ENCODE results near the gene ASB2.

ASB2 gene

DNA sequence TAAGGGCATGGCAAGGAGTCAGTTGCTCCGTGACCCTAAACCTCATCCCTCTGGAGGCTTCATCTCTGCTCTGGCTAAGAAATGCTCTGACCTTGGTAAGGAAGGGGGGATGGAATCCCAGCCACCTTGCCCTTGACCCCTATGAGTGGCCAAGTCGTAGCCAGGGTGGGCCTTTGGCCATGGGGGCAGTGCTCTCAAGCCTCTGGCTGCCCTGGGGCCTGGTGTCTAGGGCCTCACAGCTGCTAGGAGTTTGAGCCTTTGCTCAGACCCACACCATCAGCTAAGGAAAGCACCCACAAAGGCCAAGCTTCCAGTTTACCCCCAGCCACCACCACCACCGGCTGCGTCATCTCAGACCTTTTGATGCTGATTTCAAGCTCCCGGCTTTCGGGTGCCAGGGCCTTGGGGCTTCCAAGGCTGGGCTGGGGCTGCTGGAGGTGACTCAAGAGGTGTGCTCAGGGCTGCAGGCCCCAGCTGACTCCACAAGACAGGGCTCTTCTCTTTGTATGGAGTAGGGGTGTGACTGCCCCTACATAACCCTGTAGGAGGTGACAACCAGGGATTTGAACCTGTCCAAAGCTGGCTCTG, 3.7 kb downstream of the ASB2 start:
- no peaks in the 10 kb centered on the region for H3K9me3 ChIP-seq (ENCODE audit: control insufficient read depth, low read length)
- no peak overlapping the region for H3K4me3 ChIP-seq (ENCODE audit: insufficient read depth, low read depth, low read length)
- H3K27me3 ChIP-seq (ENCODE audit: control insufficient read depth, insufficient read depth, low read length, poor library complexity, severe bottlenecking), result no peaks in the 10 kb centered on the region
- no peaks in the 10 kb centered on the region for H3K36me3 ChIP-seq (ENCODE audit: control insufficient read depth, insufficient read depth, low read length)
- H3K4me1 ChIP-seq (ENCODE audit: control insufficient read depth, insufficient read depth, low read length), result peaks cover 6% of the 10 kb centered on the region
- 89 to 94% methylated on average over 6 of the region's 6 CpGs for WGBS, 2 experiments
- no peak overlapping the region for H3K27ac ChIP-seq (ENCODE audit: insufficient read depth, low read depth, low read length, poor library complexity, severe bottlenecking)

DNA sequence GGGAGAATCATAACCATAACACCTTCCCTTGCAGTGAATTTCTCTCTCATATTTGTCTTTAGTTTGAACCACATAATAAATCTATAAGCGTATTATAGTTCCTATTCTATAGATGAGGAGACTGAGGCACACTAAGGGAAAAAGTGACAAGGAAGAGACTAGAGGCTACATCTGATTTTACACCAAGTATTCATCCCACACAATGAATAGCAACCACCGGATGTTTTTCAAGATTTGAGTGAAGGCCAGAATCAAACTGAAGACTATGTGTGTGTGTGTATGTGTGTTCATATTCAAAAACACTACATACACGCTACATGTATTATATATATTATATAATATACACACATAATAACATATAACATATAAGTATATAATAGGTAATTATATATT, 4.7 kb downstream of the ASB2 start:
- H3K9me3 ChIP-seq (ENCODE audit: control insufficient read depth, low read length), result no peaks in the 10 kb centered on the region
- H3K4me3 ChIP-seq (ENCODE audit: insufficient read depth, low read depth, low read length), result no peak overlapping the region
- H3K27ac ChIP-seq (ENCODE audit: insufficient read depth, low read depth, low read length, poor library complexity, severe bottlenecking), result no peak overlapping the region
- H3K36me3 ChIP-seq (ENCODE audit: control insufficient read depth, insufficient read depth, low read length), result no peaks in the 10 kb centered on the region
- no peaks in the 10 kb centered on the region for H3K27me3 ChIP-seq (ENCODE audit: control insufficient read depth, insufficient read depth, low read length, poor library complexity, severe bottlenecking)
- H3K4me1 ChIP-seq (ENCODE audit: control insufficient read depth, insufficient read depth, low read length), result peaks cover 4% of the 10 kb centered on the region
- WGBS, 2 experiments, result 100% methylated on average over 1 of the region's 3 CpGs; no CpG with 5 or more reads in 1 of the 2 experiments

- Histone ChIP-seq H3K4me3 (ENCODE audit: insufficient read depth, low read depth, low read length) (no peak overlapping the region), H3K36me3 (ENCODE audit: control insufficient read depth, insufficient read depth, low read length) (no peaks in the 10 kb centered on the region)
- 85 to 88% methylated on average over 15 of the region's 15 CpGs for whole genome bisulfite sequencing, 2 experiments
These were observed 5.3 kb downstream of the ASB2 start for GRCh38 chr14:93970965-93971634.

GRCh38 chr14:93970585-93970964, 5.8 kb downstream of the ASB2 start:
- H3K4me1 ChIP-seq (ENCODE audit: control insufficient read depth, insufficient read depth, low read length), result no peaks in the 10 kb centered on the region

More at GRCh38 chr14:93970965-93971634, 5.3 kb downstream of the ASB2 start:
- Histone ChIP-seq H3K4me1 (ENCODE audit: control insufficient read depth, insufficient read depth, low read length) (peaks cover under 1% of the 10 kb centered on the region), H3K27me3 (ENCODE audit: control insufficient read depth, insufficient read depth, low read length, poor library complexity, severe bottlenecking) (no peaks in the 10 kb centered on the region), H3K27ac (ENCODE audit: insufficient read depth, low read depth, low read length, poor library complexity, severe bottlenecking) (no peak overlapping the region), H3K9me3 (ENCODE audit: control insufficient read depth, low read length) (no peaks in the 10 kb centered on the region)

GRCh38 chr14:93969082-93969828, 7.1 kb downstream of the ASB2 start:
- Histone ChIP-seq H3K36me3 (ENCODE audit: control insufficient read depth, insufficient read depth, low read length) (no peaks in the 10 kb centered on the region), H3K9me3 (ENCODE audit: control insufficient read depth, low read length) (no peaks in the 10 kb centered on the region)
- 88 to 89% methylated on average over 12 of the region's 12 CpGs for WGBS, 2 experiments

More at GRCh38 chr14:93970585-93970964, 5.8 kb downstream of the ASB2 start:
- Histone ChIP-seq H3K9me3 (ENCODE audit: control insufficient read depth, low read length) (no peaks in the 10 kb centered on the region), H3K36me3 (ENCODE audit: control insufficient read depth, insufficient read depth, low read length) (no peaks in the 10 kb centered on the region), H3K4me3 (ENCODE audit: insufficient read depth, low read depth, low read length) (no peak overlapping the region), H3K27ac (ENCODE audit: insufficient read depth, low read depth, low read length, poor library complexity, severe bottlenecking) (no peak overlapping the region), H3K27me3 (ENCODE audit: control insufficient read depth, insufficient read depth, low read length, poor library complexity, severe bottlenecking) (no peaks in the 10 kb centered on the region)
- 71% methylated on average over 8 to 9 of the region's 9 CpGs for WGBS, 2 experiments

GRCh38 chr14:93967637-93968250, 8.6 kb downstream of the ASB2 start:
- H3K36me3 ChIP-seq (ENCODE audit: control insufficient read depth, insufficient read depth, low read length), result no peaks in the 10 kb centered on the region
- H3K9me3 ChIP-seq (ENCODE audit: control insufficient read depth, low read length), result no peaks in the 10 kb centered on the region
- no peaks in the 10 kb centered on the region for H3K27me3 ChIP-seq (ENCODE audit: control insufficient read depth, insufficient read depth, low read length, poor library complexity, severe bottlenecking)
- WGBS, 2 experiments, result 86 to 88% methylated on average over 10 of the region's 10 CpGs
- no peaks in the 10 kb centered on the region for H3K4me1 ChIP-seq (ENCODE audit: control insufficient read depth, insufficient read depth, low read length)
- H3K4me3 ChIP-seq (ENCODE audit: insufficient read depth, low read depth, low read length), result no peak overlapping the region
- H3K27ac ChIP-seq (ENCODE audit: insufficient read depth, low read depth, low read length, poor library complexity, severe bottlenecking), result no peak overlapping the region

More at GRCh38 chr14:93969082-93969828, 7.1 kb downstream of the ASB2 start:
- Histone ChIP-seq H3K4me1 (ENCODE audit: control insufficient read depth, insufficient read depth, low read length) (no peaks in the 10 kb centered on the region), H3K4me3 (ENCODE audit: insufficient read depth, low read depth, low read length) (no peak overlapping the region), H3K27ac (ENCODE audit: insufficient read depth, low read depth, low read length, poor library complexity, severe bottlenecking) (no peak overlapping the region), H3K27me3 (ENCODE audit: control insufficient read depth, insufficient read depth, low read length, poor library complexity, severe bottlenecking) (no peaks in the 10 kb centered on the region)

- Histone ChIP-seq H3K9me3 (ENCODE audit: control insufficient read depth, low read length) (no peaks in the 10 kb centered on the region), H3K27me3 (ENCODE audit: control insufficient read depth, insufficient read depth, low read length, poor library complexity, severe bottlenecking) (no peaks in the 10 kb centered on the region), H3K27ac (ENCODE audit: insufficient read depth, low read depth, low read length, poor library complexity, severe bottlenecking) (no peak overlapping the region), H3K4me1 (ENCODE audit: control insufficient read depth, insufficient read depth, low read length) (no peaks in the 10 kb centered on the region), H3K4me3 (ENCODE audit: insufficient read depth, low read depth, low read length) (no peak overlapping the region), H3K36me3 (ENCODE audit: control insufficient read depth, insufficient read depth, low read length) (no peaks in the 10 kb centered on the region)
- 93 to 98% methylated on average over 3 of the region's 3 CpGs for WGBS, 2 experiments
These were observed 10.4 kb downstream of the ASB2 start for GRCh38 chr14:93965946-93966474.

DNA sequence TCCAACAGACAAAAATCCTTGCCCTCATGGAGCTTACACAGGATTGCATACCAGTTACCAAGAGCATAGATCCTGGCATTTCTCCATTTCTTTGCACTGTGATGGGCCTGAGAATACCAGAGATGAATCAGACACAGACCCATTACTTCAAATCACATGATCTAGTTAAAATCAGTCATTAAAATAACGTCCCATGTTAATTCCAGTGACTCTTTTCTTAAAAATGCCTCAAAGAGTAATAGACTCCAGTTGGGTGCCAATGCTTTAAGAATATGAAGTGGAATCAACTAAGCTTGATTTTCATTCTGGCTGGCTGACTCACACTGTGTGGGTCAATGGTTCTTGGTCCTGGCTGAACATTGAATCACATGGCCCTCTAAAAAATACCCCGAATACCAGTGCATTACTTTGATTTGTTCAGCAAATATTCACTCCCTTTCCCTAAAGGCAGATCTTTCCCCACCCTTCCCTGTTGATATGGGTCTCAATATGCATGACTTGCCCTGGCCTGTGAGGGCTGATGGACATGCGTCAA, 11.0 kb downstream of the ASB2 start:
- Histone ChIP-seq H3K9me3 (ENCODE audit: control insufficient read depth, low read length) (no peaks in the 10 kb centered on the region), H3K27me3 (ENCODE audit: control insufficient read depth, insufficient read depth, low read length, poor library complexity, severe bottlenecking) (no peaks in the 10 kb centered on the region), H3K36me3 (ENCODE audit: control insufficient read depth, insufficient read depth, low read length) (no peaks in the 10 kb centered on the region), H3K4me1 (ENCODE audit: control insufficient read depth, insufficient read depth, low read length) (no peaks in the 10 kb centered on the region), H3K4me3 (ENCODE audit: insufficient read depth, low read depth, low read length) (no peak overlapping the region), H3K27ac (ENCODE audit: insufficient read depth, low read depth, low read length, poor library complexity, severe bottlenecking) (no peak overlapping the region)
- 88 to 98% methylated on average over 3 of the region's 3 CpGs for WGBS, 2 experiments

DNA sequence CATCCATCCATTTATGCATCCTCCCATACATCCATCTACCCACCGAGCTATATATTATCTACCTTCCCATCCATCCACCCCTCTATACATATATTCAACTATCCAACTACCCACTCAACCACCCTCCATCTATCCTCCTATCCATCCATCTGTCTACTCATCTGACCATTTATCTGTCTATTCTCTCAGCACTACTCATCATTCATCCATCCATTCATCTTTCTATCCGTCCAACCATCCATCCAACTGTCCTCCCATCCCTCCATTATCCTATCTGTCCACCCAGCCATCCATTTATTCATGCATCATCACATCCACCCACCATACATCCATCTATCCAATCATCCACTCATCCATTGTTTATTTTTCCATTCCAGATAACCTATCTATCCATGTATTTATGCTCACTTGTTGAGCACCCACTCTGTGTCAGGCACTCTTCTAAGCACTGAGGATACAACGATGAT, 11.5 kb downstream of the ASB2 start:
- no peaks in the 10 kb centered on the region for H3K4me1 ChIP-seq (ENCODE audit: control insufficient read depth, insufficient read depth, low read length)
- no peaks in the 10 kb centered on the region for H3K36me3 ChIP-seq (ENCODE audit: control insufficient read depth, insufficient read depth, low read length)
- H3K27ac ChIP-seq (ENCODE audit: insufficient read depth, low read depth, low read length, poor library complexity, severe bottlenecking), result no peak overlapping the region
- 92 to 93% methylated on average over 3 of the region's 3 CpGs for WGBS, 2 experiments
- H3K9me3 ChIP-seq (ENCODE audit: control insufficient read depth, low read length), result no peaks in the 10 kb centered on the region
- no peak overlapping the region for H3K4me3 ChIP-seq (ENCODE audit: insufficient read depth, low read depth, low read length)
- H3K27me3 ChIP-seq (ENCODE audit: control insufficient read depth, insufficient read depth, low read length, poor library complexity, severe bottlenecking), result no peaks in the 10 kb centered on the region

All from ectodermal cell (in vitro differentiated cells).